Activated CD4-positive, alpha-beta T cell treated with anti-CD3 and anti-CD28 coated beads, Interleukin-2, amount 50 U/mL, for 48 hours (primary cell): ENCODE measurements around the gene TTLL8.
A peak's percentile ranks its signal among the peaks of the same experiment; 100 is the strongest.

Experiments
- DNase-seq, 2 experiments: peaks; one replicate each; pipeline ENCODE4 v3.0.0-alpha.2; 2020

The TTLL8 gene

GRCh38 chr22:50016988-50017700, 41.0 kb downstream of the TTLL8 start:
- DNase-seq: peak; percentile 92 to 94

- DNase-seq: no peak
Measured at GRCh38 chr22:50016308-50016987, 41.6 kb downstream of the TTLL8 start.

GRCh38 chr22:50015451-50016307, 42.4 kb downstream of the TTLL8 start:
- DNase-seq: no peak

- no peak for DNase-seq
Measured at GRCh38 chr22:50014655-50015401, 43.3 kb downstream of the TTLL8 start.

- DNase-seq: no peak
Measured at GRCh38 chr22:50014053-50014501, 44.0 kb downstream of the TTLL8 start.

GRCh38 chr22:50012211-50013181, 45.6 kb downstream of the TTLL8 start, which contains the start of gene IL17REL:
Gene IL17REL, minus strand, starts transcription at chr22:50012765. Its CDS starts 119 bp downstream, at chr22:50012646.
- DNase-seq: no peak

GRCh38 chr22:50011447-50012210, 46.5 kb downstream of the TTLL8 start:
- DNase-seq: no peak

- DNase-seq: peak in 1 of 2 experiments; percentile 37
Measured at GRCh38 chr22:50010676-50011446, 47.2 kb downstream of the TTLL8 start.

- DNase-seq: no peak
Measured at GRCh38 chr22:50009765-50010675, 48.1 kb downstream of the TTLL8 start.

GRCh38 chr22:50009251-50009650, 48.8 kb downstream of the TTLL8 start:
- DNase-seq: no peak

- no peak for DNase-seq
Measured at GRCh38 chr22:50008151-50009040, 49.7 kb downstream of the TTLL8 start.

GRCh38 chr22:50007057-50007511, 51.0 kb downstream of the TTLL8 start:
- DNase-seq: no peak

- DNase-seq: no peak
Measured at GRCh38 chr22:50004918-50005317, 53.2 kb downstream of the TTLL8 start.

GRCh38 chr22:50002791-50003190, 55.3 kb downstream of the TTLL8 start:
- no peak for DNase-seq

- DNase-seq: no peak
Measured at GRCh38 chr22:50001388-50002231, 56.5 kb downstream of the TTLL8 start.
